HS-27A (cell line): Measurements from ENCODE around the gene DPYSL4.
A peak's percentile ranks its signal among the peaks of the same experiment; 100 is the strongest.
"Not testable (repeated sequence)": the region's sequence is repeated elsewhere in the genome, so short reads cannot be mapped to it uniquely, and the experiment has no call there.

Experiments used
- DNase-seq: peaks from one replicate; pipeline ENCODE4 v3.0.0-alpha.2; 2012; ENCODE audit warnings: low read depth, missing footprints

Gene DPYSL4

DNA sequence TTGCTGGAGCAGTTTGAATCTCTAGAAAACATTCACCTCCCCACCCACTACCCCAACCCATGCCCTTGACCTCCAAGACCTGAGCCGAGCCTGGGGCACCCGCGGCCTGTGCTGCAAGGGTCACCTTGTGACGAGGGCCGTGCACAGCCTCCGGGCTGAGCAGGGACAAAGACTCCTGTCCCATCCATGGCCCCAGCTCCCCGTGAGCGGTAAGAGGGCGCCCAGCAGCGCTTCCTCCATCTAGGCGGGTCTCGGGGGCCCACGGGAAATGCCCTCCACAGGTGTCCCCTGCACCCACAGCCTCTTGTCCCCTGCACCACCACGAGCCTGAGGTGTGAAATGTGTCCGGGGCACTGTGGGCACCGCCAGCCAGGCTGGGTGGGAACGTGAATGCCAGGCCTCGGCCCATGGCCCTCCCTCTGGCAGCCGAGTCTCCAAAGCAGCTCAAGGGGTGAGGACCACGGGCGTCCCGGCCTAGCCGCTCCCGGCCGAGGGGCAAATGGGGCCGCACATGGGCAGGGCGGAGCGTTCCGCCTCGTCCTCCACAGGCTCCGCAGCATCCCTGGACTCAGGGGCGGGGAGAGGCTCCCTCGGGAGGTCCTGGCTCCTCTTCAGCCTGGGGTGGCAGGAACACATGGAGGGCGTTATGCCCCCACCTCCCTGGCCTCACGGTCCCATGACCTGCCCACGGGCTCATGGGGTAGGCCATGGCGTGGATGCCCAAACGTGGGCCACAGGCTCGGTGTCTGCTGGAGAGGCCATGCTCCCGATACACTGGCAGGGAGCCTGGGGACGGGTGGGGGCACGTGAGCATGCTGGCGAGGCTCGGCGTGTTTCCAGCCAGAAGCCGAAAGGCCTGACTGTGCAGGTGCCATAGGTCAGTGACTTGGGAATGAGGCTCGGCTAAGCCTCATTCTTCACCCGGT, 21.1 kb downstream of the DPYSL4 start:
- DNase-seq: no peak

DNA sequence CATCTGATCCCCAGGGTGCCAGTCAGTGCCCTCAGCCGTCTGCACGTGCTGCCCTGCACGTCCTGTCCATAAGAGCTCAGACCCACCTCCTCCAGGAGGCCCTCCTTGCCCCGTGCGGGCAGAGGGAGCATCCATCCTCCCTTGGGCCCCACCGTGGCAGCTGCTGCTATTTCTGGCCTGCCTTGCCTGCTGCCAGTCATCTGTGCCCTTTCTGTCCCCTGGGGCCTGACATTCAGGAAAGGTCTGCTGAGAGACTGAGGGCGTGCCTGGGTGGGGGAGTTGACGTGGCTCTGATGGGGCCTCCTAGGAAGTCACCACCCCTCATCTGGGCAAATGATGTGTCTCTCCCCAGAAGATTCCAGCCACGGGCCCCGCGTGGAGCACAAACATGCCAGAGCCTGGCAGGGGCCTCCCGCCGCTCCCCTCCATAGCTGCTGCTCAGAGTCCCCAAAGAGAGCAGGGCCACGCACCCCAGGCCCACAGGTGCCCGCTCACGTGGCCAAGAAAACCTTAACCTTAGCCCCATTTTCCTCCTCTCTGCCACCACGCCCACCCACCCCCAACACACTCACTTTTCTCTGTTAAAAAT, 21.8 kb downstream of the DPYSL4 start:
- no peak for DNase-seq

DNA sequence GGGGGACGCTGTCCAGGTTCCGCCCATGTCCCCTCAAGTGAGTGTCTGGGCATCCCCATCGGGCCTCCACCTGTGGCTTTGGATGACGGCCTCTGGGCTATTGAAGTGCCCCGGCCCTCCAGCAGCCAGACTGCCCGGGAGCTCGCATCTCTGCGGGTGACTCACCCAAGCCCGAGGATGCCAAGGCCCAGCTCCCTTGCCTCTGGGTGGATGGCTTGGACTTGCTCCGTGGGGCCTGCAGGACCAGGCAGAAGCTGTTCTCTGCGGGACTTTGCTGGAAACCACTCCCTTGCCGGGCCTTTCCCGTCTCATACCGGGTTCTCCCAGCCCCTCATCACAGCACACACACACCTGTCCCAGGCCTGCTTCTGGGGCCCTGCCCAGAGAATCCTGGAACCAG, 22.4 kb downstream of the DPYSL4 start:
- DNase-seq: no peak

DNA sequence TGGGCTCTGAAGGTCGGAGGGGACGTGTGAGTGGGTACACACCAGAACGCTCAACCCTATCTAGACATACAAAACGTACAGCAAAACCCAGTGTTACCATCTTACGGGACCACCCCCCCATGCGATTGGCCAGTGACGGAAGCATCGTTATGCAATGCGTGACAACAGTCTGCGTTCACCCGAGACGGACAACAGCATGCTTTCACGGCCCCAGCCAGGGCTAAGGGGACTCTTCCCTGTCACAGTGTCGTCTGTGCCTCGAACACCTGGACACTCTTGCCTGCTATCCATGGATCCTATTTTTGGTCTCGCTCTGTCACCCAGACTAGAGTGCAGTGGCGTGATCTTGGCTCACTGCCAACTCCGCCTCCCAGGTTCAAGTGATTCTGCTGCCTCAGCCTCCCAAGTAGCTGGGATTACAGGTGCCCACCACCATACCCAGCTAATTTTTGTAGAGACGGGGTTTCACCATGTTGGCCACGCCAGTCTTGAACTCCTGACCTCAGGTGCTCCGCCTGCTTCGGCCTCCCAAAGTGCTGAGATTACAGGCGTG, 23.3 kb downstream of the DPYSL4 start:
- DNase-seq: no peak

DNA sequence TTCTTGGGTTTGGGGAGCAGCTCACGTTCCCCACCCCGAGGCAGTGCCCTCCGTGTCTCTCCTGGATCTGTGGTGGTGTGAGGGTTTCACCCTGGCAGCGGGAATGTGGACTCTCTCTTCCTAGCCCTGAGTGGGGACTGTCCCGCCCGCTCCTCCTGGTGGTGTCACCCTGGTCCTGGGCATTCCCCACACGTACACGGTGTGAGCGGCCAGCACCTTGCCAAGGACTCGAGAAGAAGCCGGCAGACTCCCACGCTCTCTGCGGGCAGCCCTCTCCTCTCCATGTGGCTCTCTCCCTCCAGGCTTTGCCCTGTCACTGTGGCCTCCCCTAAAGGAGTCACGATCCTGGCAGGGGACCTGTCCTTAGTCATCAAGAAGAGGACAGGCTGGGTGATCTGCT, 24.0 kb downstream of the DPYSL4 start:
- DNase-seq: no peak

DNA sequence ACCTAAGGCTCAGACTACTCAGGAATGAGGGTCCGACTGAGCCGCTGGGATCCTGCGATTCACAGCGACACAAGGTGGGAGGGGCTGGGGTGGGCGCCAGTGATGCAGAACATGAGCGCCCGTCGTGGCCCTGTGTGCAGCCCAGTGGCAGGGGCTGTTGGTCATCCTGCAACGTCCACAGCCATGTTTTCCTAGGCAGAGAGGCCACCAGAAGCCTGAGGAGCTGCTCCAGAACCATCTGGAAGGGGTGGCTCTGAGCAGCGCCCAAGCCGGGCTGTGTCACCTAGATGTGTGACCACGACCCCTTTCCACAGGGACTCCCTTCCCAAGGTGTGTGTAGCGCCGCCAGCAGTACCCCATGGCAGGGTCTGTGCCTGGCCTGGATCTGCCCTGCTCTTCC, 24.5 kb downstream of the DPYSL4 start:
- DNase-seq: no peak

DNA sequence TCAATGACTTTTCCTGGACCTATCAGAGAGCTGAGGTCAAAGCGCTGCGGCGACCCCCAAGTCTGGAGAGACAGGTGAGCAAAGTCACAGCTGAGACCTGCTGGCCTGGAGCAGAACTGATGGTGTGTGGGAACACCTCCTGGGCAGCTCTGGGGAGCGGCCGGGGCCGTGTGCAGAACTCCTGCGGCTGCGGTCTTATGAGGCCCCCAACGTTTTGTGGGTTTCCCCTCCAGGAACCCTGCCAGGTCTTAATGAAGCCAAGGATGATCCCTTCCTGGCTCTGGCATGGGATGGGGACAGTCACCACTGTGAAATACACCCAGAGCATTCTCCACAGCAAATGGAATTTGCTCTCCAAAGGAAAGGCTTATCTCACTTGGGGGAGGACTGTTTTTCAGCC, 26.1 kb downstream of the DPYSL4 start:
- DNase-seq: no peak

DNA sequence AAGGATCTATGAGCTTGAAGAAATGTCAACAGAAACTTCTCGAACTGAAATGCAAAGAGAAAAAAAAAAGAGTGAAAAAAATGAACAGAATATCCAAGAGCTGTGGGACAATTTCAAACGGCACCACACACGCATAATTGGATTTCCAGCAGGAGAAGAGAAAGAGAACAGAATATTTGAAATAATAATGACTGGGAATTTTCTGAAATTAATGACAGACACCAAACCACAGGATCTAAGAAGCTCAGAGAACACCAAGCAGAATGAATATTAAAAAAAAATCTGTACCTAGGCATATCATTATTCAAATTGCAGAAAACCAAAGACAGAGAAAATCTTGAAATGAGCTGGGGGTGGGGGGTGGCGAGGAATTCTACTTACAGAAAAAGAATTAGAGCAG, 27.2 kb downstream of the DPYSL4 start:
- DNase-seq: no peak

DNA sequence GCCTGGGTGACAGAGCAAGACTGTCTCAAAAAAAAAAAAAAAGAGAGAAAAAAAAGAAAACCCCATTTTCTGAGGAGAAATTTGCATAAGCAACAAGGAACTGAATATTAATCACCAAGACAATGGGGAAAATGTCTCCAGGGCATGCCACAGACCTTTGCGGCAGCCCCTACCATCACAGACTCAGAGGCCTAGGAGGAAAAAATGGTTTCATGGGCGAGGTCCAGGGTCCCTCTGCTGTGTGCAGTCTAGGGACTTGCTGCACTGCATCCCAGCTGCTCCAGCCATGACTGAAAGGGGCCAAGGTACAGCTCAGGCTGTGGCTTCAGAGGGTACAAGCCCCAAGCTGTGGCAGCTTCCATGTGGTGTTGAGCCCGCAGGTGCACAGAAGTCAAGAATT, 29.7 kb downstream of the DPYSL4 start:
- not testable (repeated sequence) for DNase-seq

DNA sequence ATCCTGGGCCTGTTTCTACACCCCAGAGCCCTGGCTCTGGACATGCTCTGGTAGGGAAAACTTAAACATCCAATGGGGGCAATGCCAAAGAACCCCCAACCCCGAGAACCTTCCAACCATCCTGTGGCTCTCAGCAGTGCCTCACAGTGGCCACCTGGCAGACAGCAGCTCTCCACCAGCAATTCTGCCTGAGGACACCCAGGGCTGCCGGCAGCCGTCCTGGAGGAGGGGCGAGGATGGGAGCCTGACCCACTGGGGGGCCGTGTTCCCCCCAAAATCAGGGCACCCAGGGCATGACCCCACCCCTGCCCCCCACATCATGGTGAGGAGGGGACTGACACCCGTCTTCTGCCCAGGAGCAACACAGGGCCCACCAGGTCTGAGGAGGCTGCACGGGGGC, 32.7 kb downstream of the DPYSL4 start:
- no peak for DNase-seq

DNA sequence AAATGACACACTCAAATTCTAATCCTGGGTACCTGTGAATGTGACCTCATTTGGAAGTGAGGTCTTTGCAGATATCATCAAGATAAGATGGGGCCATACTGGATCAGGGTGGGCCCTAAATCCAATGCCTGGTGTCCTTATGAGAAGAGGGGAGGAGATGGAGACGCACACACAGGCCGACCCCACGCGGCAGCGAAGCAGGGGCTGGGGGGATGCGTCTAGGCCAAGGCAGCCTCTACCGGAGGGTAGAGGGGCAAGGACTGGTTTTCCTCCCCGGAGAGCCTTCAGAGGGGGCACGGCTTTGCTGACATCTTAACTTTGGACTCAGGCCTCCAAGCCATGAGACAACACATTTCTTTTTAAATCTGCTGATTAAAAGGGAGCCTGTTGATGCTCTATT, 33.3 kb downstream of the DPYSL4 start:
- no peak for DNase-seq

DNA sequence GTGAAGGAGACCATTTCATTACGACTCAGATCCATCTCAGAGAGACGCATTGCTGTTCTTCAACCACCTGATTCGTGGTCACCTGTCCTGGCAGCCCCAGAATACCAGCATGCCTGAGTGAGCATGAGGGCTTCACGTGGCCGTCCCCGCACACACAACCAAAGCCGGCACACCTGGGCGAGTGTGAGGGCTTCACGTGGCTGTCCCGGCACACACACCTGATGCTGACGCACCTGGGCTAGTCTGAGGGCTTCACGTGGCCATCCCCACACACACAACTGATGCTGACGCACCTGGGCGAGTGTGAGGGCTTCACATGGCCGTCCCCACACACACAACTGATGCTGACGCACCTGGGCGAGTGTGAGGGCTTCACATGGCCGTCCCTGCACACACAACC, 34.2 kb downstream of the DPYSL4 start:
- DNase-seq: not testable (repeated sequence)

DNA sequence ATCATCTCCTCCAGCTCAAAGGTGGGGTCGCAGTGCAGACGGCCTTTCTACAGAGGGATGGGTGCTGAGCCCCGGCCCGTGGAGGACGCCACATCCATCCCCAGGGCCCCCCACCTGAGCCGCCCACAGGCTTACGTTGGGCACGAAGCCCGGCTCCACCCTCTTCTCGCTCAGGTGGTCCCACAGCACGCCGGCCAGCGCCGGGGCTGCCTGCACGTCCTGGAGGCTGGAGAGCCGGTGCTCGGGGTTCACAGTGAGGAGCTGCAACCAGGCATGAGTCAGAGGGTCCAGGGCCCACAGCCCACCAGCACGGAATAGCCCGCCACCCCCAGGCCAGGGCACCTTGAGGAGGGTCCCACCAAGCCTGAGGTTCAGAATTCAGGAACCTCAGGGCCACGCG, 36.0 kb downstream of the DPYSL4 start:
- DNase-seq: no peak

DNA sequence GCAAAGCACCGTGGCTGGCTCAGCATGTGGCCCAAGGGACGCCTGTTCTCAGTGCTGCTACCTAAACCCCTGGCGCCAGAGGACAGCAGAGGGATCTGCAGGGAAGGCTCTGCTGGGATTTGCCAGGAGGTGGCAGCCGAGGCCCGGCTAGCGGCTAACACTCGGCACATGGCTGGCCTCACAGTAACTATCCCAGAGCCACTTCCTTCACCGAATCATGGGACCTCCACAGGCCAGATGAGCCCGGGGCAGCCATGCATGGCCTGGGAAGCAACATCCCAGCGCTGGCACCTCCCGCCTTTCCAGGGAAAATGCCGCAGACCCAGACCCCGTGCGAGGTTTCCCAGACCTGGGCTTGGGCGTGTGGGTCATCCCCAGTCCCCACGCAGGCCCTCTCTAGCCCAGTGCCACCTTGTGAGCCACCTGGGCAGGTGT, 36.4 kb downstream of the DPYSL4 start:
- DNase-seq: peak; percentile 8

DNA sequence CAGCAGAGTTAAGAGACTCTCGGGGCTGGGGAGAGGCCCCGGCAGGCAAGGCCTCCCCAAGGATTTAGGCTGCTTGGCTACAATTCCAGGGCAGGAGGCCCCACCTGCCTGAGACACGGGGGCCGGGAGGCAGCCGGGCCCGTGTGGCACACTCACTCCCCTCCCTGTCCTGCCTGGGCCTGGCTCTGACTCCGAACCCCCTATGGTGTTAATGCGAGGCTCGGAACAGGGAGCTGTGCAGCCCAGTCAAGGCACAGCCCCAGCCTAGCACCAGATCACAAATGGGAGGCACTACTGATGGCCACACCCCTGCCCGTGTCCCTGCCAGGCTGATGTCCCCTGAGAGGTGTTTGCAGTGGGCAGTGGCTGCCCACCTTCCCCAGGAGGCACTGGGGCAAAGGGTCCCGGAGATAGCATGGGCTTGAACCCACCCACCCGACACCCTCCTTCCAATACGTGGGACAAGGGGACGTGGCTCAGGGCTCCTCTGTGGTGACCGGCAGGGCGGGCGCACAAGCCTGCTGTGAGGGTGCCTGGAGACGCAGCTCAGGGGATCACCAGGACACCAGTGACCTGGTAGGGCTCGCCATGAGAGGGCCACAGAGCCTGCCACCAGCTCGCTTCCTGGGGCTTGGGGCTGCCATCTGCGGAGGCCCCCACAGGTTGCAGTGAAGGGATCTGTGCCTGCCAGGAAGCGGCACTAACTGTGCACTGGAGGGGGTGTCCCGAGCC, 37.0 kb downstream of the DPYSL4 start:
- DNase-seq: no peak

DNA sequence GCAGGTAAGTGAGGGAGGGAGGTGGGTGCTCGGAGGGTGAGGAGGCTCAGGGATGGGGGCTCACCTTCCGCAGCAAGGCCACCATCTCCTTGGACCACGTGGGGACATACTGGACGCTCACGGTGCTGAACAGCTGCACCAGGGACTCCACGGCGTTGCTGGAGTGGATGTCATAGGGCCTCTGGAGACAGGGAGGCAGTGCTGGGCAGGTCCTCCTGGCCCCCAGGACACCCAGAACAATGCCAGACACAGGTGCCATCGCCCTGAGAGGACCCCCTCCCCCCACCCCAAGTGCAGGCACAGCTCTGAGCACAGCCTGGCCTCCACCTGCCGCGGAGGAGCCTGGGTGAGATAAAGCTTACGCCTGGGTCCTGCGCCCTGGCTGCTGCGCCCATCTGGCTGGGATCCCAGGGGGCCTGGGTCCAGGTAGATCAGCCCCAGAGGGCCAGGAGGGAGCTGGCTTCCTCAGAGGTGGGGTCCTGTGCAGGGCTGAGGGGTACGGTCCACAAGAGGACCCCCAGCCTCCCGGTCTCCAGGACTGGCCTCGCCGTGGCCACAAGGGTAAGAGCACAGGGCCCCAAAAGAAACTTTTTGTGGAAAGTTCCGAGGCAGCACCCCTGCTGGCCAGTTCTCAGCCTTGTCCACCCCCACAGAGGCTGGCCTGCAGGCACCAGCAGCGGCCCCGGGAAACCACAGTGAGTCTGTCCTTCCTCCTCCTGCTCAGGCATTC, 37.8 kb downstream of the DPYSL4 start:
- no peak for DNase-seq

DNA sequence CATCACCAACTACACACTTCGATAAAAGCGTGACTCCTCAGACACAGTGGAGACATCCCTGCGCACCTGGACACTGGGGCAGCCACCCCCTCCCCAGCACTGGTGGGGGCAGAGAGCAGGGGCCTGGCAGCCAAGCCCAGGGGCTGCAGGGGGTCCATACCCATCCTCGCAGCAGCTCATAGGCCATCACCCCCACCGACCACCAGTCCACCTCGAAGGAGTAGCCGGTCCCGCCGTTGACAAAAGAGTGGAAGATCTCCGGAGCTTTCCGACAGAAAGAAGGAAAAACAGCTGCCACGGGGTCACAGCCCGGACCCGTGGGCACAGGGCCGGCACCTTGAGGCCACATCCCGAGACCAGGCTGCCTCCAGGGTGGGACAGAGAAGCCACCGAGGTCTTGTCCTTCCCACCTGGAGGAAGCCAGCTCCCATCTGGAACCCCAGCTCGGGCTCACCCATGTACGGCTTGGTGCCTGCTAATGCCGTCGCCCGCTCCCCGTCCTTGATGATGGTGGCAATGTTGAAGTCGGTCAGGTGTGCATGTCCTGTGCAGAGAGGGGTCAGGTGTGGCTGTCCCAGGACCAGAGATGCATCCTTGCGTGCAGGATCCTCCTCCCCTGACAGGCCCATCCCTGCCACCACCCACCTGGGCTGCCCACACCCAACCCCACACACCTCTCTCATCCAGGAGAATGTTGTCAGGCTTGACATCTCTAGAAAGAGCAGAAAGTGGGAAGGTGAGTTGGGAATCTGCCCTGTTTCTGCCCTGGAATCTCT, 38.5 kb downstream of the DPYSL4 start:
- DNase-seq: no peak

DNA sequence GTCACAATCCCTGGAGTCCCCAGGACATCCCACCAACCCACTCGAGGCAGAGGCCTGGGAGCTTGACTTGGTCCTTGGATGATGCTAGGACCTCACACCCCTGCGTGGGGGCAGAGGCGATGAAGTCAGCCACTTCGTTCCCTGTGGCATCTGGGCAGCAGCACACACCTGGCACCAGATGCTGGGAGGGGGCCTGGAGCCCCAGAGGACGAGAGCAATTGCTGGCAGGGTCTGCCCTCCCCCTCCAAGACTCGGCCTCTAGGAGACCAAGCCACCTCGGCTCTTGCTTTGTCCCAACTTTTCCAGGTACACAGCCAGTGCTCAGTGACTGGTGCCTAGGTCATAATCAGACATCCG, 39.1 kb downstream of the DPYSL4 start:
- DNase-seq: no peak

DNA sequence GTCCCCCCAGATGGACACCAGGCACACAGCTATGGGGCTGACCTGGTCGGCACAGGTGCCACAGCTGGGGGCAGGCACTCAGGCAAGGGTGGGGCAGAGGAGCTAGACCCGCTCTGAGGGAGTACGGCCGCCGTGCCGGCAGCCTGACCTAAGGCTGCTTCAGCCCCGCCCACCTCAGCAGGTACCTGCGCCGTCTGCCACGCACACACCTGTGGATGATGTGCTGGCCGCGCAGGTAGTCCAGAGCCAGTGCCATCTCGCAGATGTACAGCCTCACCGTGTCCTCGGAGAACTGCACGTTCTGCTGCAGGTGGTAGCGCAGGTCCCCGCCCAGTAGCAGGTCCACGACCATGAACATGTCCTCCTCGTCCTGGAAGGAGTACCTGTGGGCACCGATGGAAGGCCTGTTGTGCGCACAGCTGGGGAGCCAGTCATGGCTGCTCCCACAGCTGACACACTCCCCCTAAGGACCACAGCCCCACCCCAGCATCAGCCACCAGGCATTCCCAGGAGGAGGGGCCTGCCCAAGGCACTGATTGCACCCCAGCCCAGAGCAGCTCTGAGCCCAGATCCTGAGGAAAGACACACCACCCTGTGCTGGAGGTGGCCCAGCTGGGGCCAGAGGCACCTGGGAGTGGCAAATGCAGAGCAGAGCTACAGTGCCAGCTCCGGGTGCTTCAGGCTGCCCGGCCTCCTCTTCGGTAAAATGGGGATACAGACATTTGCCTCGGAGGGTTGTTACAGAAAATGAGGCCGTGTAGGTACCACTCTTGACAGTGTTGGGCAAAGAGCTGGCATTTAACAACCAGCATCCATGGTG, 40.0 kb downstream of the DPYSL4 start:
- DNase-seq: no peak

DNA sequence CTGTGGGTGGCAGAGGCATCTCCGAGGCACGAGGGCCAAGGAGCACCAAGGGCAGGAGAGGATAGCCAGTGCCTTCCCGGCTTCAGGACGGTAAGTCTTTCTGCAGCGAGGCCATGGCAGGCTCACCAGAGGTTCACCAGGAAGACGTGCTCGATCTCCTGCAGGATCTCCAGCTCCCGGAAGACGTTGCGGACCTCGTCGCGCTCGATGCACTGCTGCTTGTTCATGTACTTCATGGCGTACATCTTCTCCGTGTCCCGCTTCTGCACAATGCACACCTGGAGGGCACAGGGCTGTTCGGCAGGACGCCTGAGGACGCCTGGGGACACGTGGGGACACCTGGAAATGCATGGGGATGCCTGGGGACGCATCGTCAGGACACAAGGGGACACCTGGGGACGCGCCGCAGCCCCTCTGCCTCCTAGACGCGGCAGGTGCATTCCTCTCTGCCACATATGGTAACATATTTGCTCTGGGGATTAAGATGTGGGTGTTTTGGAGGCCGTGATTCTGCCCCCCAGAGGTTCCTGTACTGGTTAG, 41.2 kb downstream of the DPYSL4 start:
- DNase-seq: no peak
